Cardiac fibroblast (primary cell): Measurements from ENCODE around the gene RIOK3.
A peak's percentile ranks its signal among the peaks of the same experiment; 100 is the strongest.

ENCODE experiments used
- DNase-seq, 2 donors: peaks; one replicate each; pipeline versions ENCODE4 v3.0.0 to v3.0.0-alpha.2; 2010; ENCODE audit warnings: low read depth in 2 of 2
- H3K4me3 ChIP-seq, 2 donors: replicated peaks in 1 of 2; 1 replicate in 1 of 2; 2 replicates in 1 of 2; pipeline ENCODE4 v1.5.1; 2011; ENCODE audit warnings: low read depth in 2 of 2, low read length in 2 of 2, mild to moderate bottlenecking in 2 of 2, moderate library complexity in 1 of 2
- CTCF ChIP-seq: IDR thresholded peaks from one replicate; pipeline ENCODE4 v1.5.1; 2011; ENCODE audit warnings: low read depth, mild to moderate bottlenecking, low read length, inconsistent platforms

RIOK3 gene

DNA sequence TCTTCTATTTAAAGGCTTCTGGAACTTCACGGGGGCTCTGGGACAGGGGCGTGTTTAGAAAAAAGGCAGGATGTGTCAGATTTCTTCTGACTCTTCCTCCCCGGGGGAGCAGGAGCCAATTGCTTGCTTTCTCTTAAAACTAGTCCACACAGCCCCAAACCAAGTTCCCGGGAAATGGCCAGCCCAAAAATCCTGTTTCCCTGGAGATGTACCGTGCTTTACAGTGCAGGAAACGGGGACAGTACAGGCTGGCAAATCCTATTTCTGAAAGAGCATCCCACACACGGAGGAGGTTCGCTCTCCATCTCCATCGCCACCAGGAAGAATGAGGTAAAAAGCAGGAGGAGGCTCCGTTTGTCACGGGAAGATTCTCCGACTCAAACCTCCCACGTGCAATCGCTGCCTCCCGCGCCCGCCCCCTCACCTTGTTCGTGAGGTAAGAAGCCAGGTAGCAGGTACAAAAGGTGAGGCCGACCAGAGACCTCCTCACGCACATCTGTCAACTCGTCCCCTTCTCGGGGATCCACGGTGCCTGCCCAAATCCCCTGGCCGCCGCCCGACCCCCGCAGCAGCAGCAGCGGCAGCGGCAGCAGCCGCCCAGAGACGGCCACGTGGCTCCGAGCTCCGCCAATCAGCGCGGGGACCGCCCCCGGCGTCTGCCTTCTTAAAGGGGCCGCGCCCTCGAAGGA, 15.6 kb upstream of the RIOK3 start:
- peak; percentile 71 to 75 for DNase-seq
- TF ChIP-seq CTCF = no peak
- peak overlapping the region; percentile 83 to 94 for H3K4me3 ChIP-seq

DNA sequence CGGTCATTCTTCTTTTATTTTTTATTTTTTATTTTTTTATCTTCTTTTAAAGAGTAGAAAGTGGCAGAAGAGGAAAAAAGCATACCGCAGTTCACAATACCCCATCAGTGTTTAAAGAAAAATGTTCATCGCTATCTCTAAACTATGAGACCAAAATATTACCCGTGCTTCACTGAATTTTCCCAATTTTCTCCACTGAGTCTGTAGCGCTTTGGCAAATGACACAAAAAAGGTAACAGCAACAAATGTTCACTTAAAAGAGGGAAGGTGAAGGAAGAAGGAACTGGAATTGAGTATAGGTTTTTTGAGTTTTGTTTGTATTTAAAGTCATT, 15.1 kb upstream of the RIOK3 start:
- TF ChIP-seq CTCF = no peak
- DNase-seq = no peak
- H3K4me3 ChIP-seq = peak overlapping the region; percentile 17 to 94

GRCh38 chr18:23438608-23439366, 14.3 kb upstream of the RIOK3 start:
- TF ChIP-seq CTCF = no peak
- no peak overlapping the region for H3K4me3 ChIP-seq
- no peak for DNase-seq

DNA sequence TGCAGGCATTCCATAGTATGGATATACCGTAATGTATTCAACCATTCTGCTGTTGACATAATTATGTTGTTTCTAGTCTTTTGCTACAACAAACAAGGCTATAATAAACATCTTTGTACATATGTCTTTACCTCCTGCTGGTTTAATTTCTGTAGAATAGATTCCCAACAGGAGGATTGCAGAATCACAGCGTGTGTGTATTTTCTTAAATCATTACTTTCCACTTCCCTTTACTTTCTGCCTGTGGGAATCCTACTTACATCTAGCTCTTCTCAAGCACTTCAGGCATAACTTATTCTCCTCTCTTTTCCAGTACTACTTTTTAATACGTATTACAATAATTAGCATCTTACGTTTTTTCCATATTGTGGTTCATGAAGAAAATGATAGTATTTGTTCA, 13.0 kb upstream of the RIOK3 start:
- no peak overlapping the region for H3K4me3 ChIP-seq
- DNase-seq = no peak
- TF ChIP-seq CTCF = no peak

DNA sequence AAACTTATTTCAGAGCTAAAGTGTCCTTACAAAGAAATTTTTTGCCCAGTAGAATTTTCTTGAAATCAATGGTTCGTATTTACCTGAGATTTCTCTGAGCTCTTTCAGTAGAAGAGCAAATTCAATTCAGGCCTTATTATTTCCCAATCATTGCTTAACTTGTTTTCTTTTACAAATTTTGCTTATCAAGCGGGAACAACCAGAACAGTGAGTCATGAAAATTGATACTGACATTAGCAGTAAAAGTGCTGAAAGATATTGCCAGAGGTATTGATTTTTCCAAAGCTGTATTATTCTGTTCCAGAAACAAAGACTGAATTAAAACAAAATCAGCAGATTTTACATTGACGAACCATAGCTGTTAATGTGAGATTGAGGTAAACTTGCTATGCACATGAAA, 10.1 kb upstream of the RIOK3 start:
- no peak for DNase-seq
- no peak for TF ChIP-seq CTCF
- H3K4me3 ChIP-seq = no peak overlapping the region

- no peak for TF ChIP-seq CTCF
- DNase-seq = no peak
- H3K4me3 ChIP-seq = no peak overlapping the region
Measured at GRCh38 chr18:23448291-23448690, 4.8 kb upstream of the RIOK3 start.

GRCh38 chr18:23450022-23450421, 3.1 kb upstream of the RIOK3 start:
- DNase-seq = no peak
- H3K4me3 ChIP-seq = no peak overlapping the region
- no peak for TF ChIP-seq CTCF
